SKM-1 (cell line): ENCODE measurements around the gene EEF1A2.

Experiments
- DNase-seq: peaks from one replicate; lab custom pipeline; 2025; ENCODE audit not compliant: unreplicated experiment; lab: John Stamatoyannopoulos, UW

Gene EEF1A2

GRCh38 chr20:63500902-63501817 is 2.3 kb upstream of the EEF1A2 start:
- no peak for DNase-seq

- DNase-seq, result no peak
Measured at GRCh38 chr20:63500151-63500901, 1.4 kb upstream of the EEF1A2 start.

- no peak for DNase-seq
Measured at GRCh38 chr20:63499338-63499969, 571 bp upstream of the EEF1A2 start.

GRCh38 chr20:63497946-63498935 is 642 bp downstream of the EEF1A2 start:
- DNase-seq, result no peak

GRCh38 chr20:63497138-63497945 is 1.5 kb downstream of the EEF1A2 start:
- no peak for DNase-seq

- DNase-seq, result no peak
Measured at GRCh38 chr20:63496596-63497120, 2.2 kb downstream of the EEF1A2 start.

- no peak for DNase-seq
Measured at GRCh38 chr20:63495741-63496595, 2.9 kb downstream of the EEF1A2 start.

- no peak for DNase-seq
Measured at GRCh38 chr20:63495167-63495720, 3.6 kb downstream of the EEF1A2 start.

GRCh38 chr20:63494420-63495166 is 4.3 kb downstream of the EEF1A2 start:
- DNase-seq, result no peak

- DNase-seq, result no peak
Measured at GRCh38 chr20:63494084-63494419, 4.8 kb downstream of the EEF1A2 start.

- DNase-seq, result no peak
Measured at GRCh38 chr20:63493563-63494020, 5.3 kb downstream of the EEF1A2 start.

GRCh38 chr20:63492982-63493381 is 5.9 kb downstream of the EEF1A2 start:
- DNase-seq, result no peak

GRCh38 chr20:63492518-63492917 is 6.4 kb downstream of the EEF1A2 start:
- DNase-seq, result no peak

- no peak for DNase-seq
Measured at GRCh38 chr20:63491635-63492230, 7.2 kb downstream of the EEF1A2 start.

- no peak for DNase-seq
Measured at GRCh38 chr20:63491078-63491477, 7.8 kb downstream of the EEF1A2 start.

GRCh38 chr20:63490416-63490815 is 8.5 kb downstream of the EEF1A2 start:
- no peak for DNase-seq
